HEK293 (cell line): ENCODE results near the gene PHETA1.

Experiments used
- CTCF ChIA-PET: fragments of 350-600 bp; formaldehyde crosslinking; extraction: SDS; loops from one replicate; lab custom pipeline; 2021; ENCODE audit warnings: antibody characterized with exemption; lab: Yijun Ruan, JAX
- POLR2A ChIA-PET: fragments of 300-600 bp; formaldehyde crosslinking; extraction: SDS; loops from one replicate; lab custom pipeline; 2020; ENCODE audit warnings: antibody characterized with exemption, inconsistent platforms; lab: Yijun Ruan, JAX
- H3K27ac ChIP-seq: fragments of 200-500 bp; sonication (Bioruptor generic); 2 replicates; pipeline ENCODE4 v1.5.1; 2014; ENCODE audit warnings: low read depth, low read length, control low read depth, inconsistent platforms; ENCODE audit errors: extremely low read depth
- H3K36me3 ChIP-seq, 2 experiments: fragments of 200-500 bp in 1 of 2; sonication (Bioruptor generic) in 1 of 2; 1 replicate in 1 of 2; 2 replicates in 1 of 2; pipeline ENCODE4 v1.5.1; 2014 to 2017; ENCODE audit warnings: inconsistent platforms in 2 of 2, low read length in 2 of 2; ENCODE audit not compliant: control insufficient read depth in 2 of 2, insufficient read depth in 1 of 2
- H3K4me1 ChIP-seq: fragments of 200-500 bp; sonication (Bioruptor generic); 2 replicates; pipeline ENCODE4 v1.5.1; 2014; ENCODE audit warnings: mild to moderate bottlenecking, low read length, inconsistent platforms; ENCODE audit not compliant: control insufficient read depth, insufficient read depth
- H3K4me3 ChIP-seq: 2 replicates; pipeline ENCODE4 v1.5.1; 2011; ENCODE audit warnings: low read depth, mild to moderate bottlenecking, control low read depth, low read length, moderate library complexity
- H3K9me3 ChIP-seq: fragments of 200-500 bp; sonication (Bioruptor generic); 2 replicates; pipeline ENCODE4 v1.5.1; 2014; ENCODE audit warnings: low read depth, low read length, inconsistent platforms; ENCODE audit not compliant: control insufficient read depth, insufficient read depth
- GLIS1 ChIP-seq: fragments of 450-650 bp; formaldehyde crosslinking; IDR thresholded peaks from 2 replicates; pipeline ENCODE4 v1.5.1; 2016; ENCODE audit warnings: missing biosample characterization, missing genetic modification characterization
- MYNN ChIP-seq: fragments of 450-650 bp; formaldehyde crosslinking; IDR thresholded peaks from 2 replicates; pipeline ENCODE4 v1.5.1; 2016; ENCODE audit warnings: missing biosample characterization, missing genetic modification characterization, borderline replicate concordance
- SCRT1 ChIP-seq: fragments of 450-650 bp; formaldehyde crosslinking; IDR thresholded peaks from 2 replicates; pipeline ENCODE4 v1.5.1; 2016; ENCODE audit warnings: missing biosample characterization, missing genetic modification characterization, borderline replicate concordance
- ZBTB20 ChIP-seq: fragments of 450-650 bp; formaldehyde crosslinking; IDR thresholded peaks from 2 replicates; pipeline ENCODE4 v1.5.1; 2016; ENCODE audit warnings: missing biosample characterization, missing genetic modification characterization
- ZFHX2 ChIP-seq: fragments of 450-650 bp; formaldehyde crosslinking; conservative IDR thresholded peaks from 2 replicates; pipeline ENCODE4 v1.5.1; 2016; ENCODE audit warnings: missing biosample characterization, missing genetic modification characterization
- ZIC2 ChIP-seq: fragments of 450-650 bp; formaldehyde crosslinking; IDR thresholded peaks from 2 replicates; pipeline ENCODE4 v1.5.1; 2016; ENCODE audit warnings: missing biosample characterization, missing genetic modification characterization
- ZNF121 ChIP-seq: fragments of 450-650 bp; formaldehyde crosslinking; IDR thresholded peaks from 2 replicates; pipeline ENCODE4 v1.5.1; 2016; ENCODE audit warnings: missing biosample characterization, missing genetic modification characterization
- ZNF138 ChIP-seq: fragments of 450-650 bp; formaldehyde crosslinking; IDR thresholded peaks from 2 replicates; pipeline ENCODE4 v1.5.1; 2016; ENCODE audit warnings: missing biosample characterization, missing genetic modification characterization, borderline replicate concordance
- ZNF19 ChIP-seq: fragments of 450-650 bp; formaldehyde crosslinking; IDR thresholded peaks from 2 replicates; pipeline ENCODE4; 2016; ENCODE audit warnings: missing biosample characterization, missing genetic modification characterization, low read depth
- ZNF202 ChIP-seq: fragments of 450-650 bp; formaldehyde crosslinking; IDR thresholded peaks from 2 replicates; pipeline ENCODE4 v1.5.1; 2016; ENCODE audit warnings: missing biosample characterization, missing genetic modification characterization, borderline replicate concordance
- ZNF221 ChIP-seq: fragments of 450-650 bp; formaldehyde crosslinking; IDR thresholded peaks from 2 replicates; pipeline ENCODE4 v1.5.1; 2017; ENCODE audit warnings: missing biosample characterization, missing genetic modification characterization, borderline replicate concordance
- ZNF239 ChIP-seq: fragments of 450-650 bp; formaldehyde crosslinking; IDR thresholded peaks from 2 replicates; pipeline ENCODE4 v1.5.1; 2016; ENCODE audit warnings: missing biosample characterization, missing genetic modification characterization
- ZNF416 ChIP-seq: fragments of 450-650 bp; formaldehyde crosslinking; IDR thresholded peaks from 2 replicates; pipeline ENCODE4 v1.5.1; 2016; ENCODE audit warnings: missing biosample characterization, missing genetic modification characterization
- ZNF473 ChIP-seq: fragments of 450-650 bp; formaldehyde crosslinking; IDR thresholded peaks from 2 replicates; pipeline ENCODE4 v1.5.1; 2017; ENCODE audit warnings: missing biosample characterization, missing genetic modification characterization
- ZNF501 ChIP-seq: fragments of 450-650 bp; formaldehyde crosslinking; IDR thresholded peaks from 2 replicates; pipeline ENCODE4 v1.5.1; 2016; ENCODE audit warnings: missing biosample characterization, missing genetic modification characterization
- ZNF596 ChIP-seq: fragments of 450-650 bp; IDR thresholded peaks from 2 replicates; pipeline ENCODE4 v1.5.0; 2018; ENCODE audit warnings: missing biosample characterization, mild to moderate bottlenecking, missing genetic modification characterization, moderate library complexity
- TF ChIP-seq, protein P1 (sequence below): fragments of 450-650 bp; formaldehyde crosslinking; IDR thresholded peaks from 2 replicates; pipeline ENCODE4 v1.5.1; 2016; ENCODE audit warnings: missing biosample characterization, missing genetic modification characterization
- TF ChIP-seq, protein P2 (sequence below): fragments of 450-650 bp; formaldehyde crosslinking; IDR thresholded peaks from 2 replicates; pipeline ENCODE4 v1.5.1; 2016; ENCODE audit warnings: missing biosample characterization, missing genetic modification characterization
- TF ChIP-seq, protein P3 (sequence below): fragments of 450-650 bp; formaldehyde crosslinking; optimal IDR thresholded peaks from 2 replicates; pipeline ENCODE3; 2016; ENCODE audit warnings: missing biosample characterization, mild to moderate bottlenecking, missing genetic modification characterization
- TF ChIP-seq, protein P4 (sequence below): fragments of 450-650 bp; formaldehyde crosslinking; IDR thresholded peaks from 2 replicates; pipeline ENCODE4 v1.5.1; 2016; ENCODE audit warnings: missing biosample characterization, missing genetic modification characterization
- TF ChIP-seq, protein P5 (sequence below): fragments of 450-650 bp; formaldehyde crosslinking; IDR thresholded peaks from 2 replicates; pipeline ENCODE4 v1.5.1; 2016; ENCODE audit warnings: missing biosample characterization, missing genetic modification characterization

The PHETA1 gene

DNA sequence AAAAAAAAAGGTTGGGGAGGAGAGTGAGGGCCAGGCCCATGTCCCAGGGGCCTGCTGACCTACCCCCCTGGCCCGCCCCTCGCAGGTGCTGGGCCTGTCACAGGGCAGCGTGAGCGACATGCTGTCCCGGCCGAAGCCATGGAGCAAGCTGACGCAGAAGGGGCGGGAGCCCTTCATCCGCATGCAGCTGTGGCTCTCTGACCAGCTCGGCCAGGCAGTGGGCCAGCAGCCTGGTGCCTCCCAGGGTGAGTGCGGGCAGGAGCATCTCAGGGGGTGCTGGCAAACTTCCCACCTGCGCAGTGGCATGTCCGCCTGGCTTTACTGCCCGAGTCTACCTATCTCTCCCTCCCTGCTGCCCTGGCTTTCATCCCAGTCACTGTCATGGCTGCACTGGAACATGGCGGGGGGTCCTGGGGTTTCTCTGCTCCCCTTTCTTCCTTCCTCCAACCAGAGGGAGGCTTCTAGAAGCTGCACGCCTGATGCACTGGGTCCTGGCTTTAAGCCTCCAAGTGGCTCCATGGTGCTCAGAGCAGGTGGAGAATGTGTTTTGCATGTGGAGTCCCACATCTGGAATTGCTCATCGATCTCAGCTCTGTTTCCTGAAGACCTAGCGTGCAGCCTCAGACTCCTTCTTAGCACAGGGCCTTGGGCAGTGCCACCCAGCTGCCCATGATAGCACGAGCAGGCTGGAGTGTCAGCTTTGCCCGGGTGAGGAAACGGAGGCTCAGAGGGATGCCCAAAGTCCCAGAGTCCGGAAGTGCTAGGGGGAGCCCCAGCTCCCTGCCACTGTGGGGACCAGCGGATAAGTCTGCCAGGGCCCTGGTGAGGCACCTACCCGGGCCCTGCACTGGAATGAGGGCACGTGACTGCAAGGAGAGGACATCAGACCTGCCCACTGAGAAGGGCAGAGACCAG is 46.3 kb downstream of the PHETA1 start:
- ChIA-PET CTCF (interaction anchor here (0.6 to 1.6 kb wide), 6 partner anchors 10 to 350 kb away, joined by 3 to 6 read pairs (median 4); no protein-coding TSS in a partner anchor), POLR2A (interaction anchor here (0.6 kb wide), 1 partner anchor 13 kb away, joined by 6 read pairs; no protein-coding TSS in a partner anchor)
- Histone ChIP-seq H3K4me1 (no peaks in the 10 kb centered on the region), H3K36me3 (no peaks in the 10 kb centered on the region; a peak in 1 of 3 replicates), H3K9me3 (no peaks in the 10 kb centered on the region), H3K4me3 (no peak overlapping the region), H3K27ac (no peak overlapping the region)
- TF ChIP-seq, protein P1, sequence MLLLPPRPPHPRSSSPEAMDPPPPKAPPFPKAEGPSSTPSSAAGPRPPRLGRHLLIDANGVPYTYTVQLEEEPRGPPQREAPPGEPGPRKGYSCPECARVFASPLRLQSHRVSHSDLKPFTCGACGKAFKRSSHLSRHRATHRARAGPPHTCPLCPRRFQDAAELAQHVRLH, result no peak
- TF ChIP-seq ZNF19 (no peak), ZNF501 (no peak), ZNF221 (tag by site-specific recombination) (no peak), ZFHX2 (tag by site-specific recombination) (no peak), GLIS1 (tag by site-specific recombination) (0 out of 2 replicates have a peak, but pooled peaks have one; percentile 9), MYNN (tag by site-specific recombination) (no peak)

DNA sequence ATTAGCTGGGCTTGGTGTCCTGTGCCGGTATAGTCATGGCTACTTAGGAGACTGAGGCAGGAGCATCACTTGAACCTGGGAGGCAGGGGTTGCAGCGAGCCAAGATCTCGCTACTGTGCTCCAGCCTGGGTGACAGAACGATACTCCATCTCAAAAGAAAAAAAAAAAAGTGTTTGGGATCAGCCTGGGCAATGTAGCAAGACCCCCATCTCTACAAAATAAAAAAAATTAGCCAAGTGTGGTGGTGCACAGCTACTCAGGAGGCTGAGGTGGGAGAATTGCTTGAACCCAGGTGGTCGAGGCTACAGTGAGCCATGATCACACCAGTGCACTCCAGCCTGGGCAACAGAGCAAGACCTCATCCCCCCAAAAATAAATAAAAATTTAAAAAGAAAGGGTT is 47.6 kb downstream of the PHETA1 start:
- CTCF ChIA-PET, result interaction anchor here (0.6 to 1.6 kb wide), 7 partner anchors 9 to 1147 kb away, joined by 3 to 8 read pairs (median 4); no protein-coding TSS in a partner anchor
- Histone ChIP-seq H3K4me3 (no peak overlapping the region), H3K36me3 (no peaks in the 10 kb centered on the region; a peak in 1 of 3 replicates), H3K4me1 (no peaks in the 10 kb centered on the region), H3K9me3 (no peaks in the 10 kb centered on the region), H3K27ac (no peak overlapping the region)
- POLR2A ChIA-PET, result no interaction called here
- no peak for TF ChIP-seq ZNF202 (tag by site-specific recombination)
- TF ChIP-seq, protein P2, sequence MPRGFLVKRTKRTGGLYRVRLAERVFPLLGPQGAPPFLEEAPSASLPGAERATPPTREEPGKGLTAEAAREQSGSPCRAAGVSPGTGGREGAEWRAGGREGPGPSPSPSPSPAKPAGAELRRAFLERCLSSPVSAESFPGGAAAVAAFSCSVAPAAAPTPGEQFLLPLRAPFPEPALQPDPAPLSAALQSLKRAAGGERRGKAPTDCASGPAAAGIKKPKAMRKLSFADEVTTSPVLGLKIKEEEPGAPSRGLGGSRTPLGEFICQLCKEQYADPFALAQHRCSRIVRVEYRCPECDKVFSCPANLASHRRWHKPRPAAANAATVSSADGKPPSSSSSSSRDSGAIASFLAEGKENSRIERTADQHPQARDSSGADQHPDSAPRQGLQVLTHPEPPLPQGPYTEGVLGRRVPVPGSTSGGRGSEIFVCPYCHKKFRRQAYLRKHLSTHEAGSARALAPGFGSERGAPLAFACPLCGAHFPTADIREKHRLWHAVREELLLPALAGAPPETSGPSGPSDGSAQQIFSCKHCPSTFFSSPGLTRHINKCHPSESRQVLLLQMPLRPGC (tag by site-specific recombination), result no peak
- TF ChIP-seq ZNF121, result peak; percentile 93
- no peak for TF ChIP-seq ZNF473 (tag by site-specific recombination)
- no peak for TF ChIP-seq ZNF239

DNA sequence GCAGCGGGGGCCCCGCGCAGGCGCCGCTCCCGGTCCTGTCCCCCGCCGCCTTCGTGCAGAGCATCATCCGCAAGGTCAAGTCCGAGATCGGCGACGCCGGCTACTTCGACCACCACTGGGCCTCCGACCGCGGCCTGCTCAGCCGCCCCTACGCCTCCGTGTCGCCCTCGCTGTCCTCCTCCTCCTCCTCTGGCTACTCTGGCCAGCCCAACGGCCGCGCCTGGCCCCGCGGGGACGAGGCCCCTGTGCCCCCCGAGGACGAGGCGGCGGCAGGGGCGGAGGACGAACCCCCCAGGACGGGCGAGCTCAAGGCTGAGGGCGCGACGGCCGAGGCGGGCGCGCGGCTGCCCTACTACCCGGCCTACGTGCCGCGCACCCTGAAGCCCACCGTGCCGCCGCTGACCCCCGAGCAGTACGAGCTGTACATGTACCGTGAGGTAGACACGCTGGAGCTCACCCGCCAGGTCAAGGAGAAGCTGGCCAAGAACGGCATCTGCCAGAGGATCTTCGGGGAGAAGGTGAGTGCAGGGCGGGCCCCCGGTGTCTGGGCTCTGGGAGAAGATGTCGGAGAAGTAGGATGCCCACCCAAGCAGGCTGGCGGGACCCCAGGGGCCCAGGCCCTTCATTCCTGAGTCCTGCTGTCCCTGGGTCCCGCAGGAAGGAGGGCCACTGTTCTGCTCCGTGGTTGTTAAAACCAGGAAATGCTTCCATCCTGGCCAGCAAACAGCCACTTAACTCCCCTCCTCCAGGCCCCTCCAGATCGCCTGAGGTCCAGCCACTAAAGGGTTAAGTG is 48.4 kb downstream of the PHETA1 start:
- no peak overlapping the region for H3K27ac ChIP-seq
- no peaks in the 10 kb centered on the region for H3K4me1 ChIP-seq
- no peaks in the 10 kb centered on the region for H3K9me3 ChIP-seq
- ChIA-PET CTCF (interaction anchor here (0.7 to 1.3 kb wide), 4 partner anchors 10 to 432 kb away, joined by 3 to 8 read pairs (median 3); no protein-coding TSS in a partner anchor), POLR2A (no interaction called here)
- H3K36me3 ChIP-seq, result no peaks in the 10 kb centered on the region; a peak in 1 of 3 replicates
- H3K4me3 ChIP-seq, result no peak overlapping the region
- no peak for TF ChIP-seq ZNF138
- TF ChIP-seq SCRT1, result no peak
- no peak for TF ChIP-seq ZBTB20 (tag by site-specific recombination)
- TF ChIP-seq, protein P3, sequence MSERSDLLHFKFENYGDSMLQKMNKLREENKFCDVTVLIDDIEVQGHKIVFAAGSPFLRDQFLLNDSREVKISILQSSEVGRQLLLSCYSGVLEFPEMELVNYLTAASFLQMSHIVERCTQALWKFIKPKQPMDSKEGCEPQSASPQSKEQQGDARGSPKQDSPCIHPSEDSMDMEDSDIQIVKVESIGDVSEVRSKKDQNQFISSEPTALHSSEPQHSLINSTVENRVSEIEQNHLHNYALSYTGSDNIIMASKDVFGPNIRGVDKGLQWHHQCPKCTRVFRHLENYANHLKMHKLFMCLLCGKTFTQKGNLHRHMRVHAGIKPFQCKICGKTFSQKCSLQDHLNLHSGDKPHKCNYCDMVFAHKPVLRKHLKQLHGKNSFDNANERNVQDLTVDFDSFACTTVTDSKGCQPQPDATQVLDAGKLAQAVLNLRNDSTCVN, result no peak
- no peak for TF ChIP-seq ZIC2 (tag by site-specific recombination)
- no peak for TF ChIP-seq ZNF416 (tag by site-specific recombination)
- TF ChIP-seq ZNF596, result no peak
- TF ChIP-seq, protein P4, sequence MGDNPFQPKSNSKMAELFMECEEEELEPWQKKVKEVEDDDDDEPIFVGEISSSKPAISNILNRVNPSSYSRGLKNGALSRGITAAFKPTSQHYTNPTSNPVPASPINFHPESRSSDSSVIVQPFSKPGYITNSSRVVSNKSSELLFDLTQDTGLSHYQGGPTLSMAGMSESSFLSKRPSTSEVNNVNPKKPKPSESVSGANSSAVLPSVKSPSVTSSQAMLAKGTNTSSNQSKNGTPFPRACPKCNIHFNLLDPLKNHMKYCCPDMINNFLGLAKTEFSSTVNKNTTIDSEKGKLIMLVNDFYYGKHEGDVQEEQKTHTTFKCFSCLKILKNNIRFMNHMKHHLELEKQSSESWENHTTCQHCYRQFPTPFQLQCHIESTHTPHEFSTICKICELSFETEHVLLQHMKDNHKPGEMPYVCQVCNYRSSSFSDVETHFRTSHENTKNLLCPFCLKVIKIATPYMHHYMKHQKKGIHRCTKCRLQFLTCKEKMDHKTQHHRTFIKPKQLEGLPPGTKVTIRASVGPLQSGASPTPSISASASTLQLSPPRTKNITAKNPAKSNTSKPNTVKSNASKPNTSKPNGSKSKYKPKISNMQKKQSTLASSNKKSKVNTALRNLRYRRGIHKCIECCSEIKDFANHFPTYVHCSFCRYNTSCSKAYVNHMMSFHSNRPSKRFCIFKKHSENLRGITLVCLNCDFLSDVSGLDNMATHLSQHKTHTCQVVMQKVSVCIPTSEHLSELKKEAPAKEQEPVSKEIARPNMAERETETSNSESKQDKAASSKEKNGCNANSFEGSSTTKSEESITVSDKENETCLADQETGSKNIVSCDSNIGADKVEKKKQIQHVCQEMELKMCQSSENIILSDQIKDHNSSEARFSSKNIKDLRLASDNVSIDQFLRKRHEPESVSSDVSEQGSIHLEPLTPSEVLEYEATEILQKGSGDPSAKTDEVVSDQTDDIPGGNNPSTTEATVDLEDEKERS, result no peak
- TF ChIP-seq, protein P5, sequence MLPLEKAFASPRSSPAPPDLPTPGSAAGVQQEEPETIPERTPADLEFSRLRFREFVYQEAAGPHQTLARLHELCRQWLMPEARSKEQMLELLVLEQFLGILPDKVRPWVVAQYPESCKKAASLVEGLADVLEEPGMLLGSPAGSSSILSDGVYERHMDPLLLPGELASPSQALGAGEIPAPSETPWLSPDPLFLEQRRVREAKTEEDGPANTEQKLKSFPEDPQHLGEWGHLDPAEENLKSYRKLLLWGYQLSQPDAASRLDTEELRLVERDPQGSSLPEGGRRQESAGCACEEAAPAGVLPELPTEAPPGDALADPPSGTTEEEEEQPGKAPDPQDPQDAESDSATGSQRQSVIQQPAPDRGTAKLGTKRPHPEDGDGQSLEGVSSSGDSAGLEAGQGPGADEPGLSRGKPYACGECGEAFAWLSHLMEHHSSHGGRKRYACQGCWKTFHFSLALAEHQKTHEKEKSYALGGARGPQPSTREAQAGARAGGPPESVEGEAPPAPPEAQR (tag by site-specific recombination), result no peak
